ENCODE data around the gene CCDC188.

The CCDC188 gene

GRCh38 chr22:20184501-20185165 lies 33.8 kb upstream of the CCDC188 start:
- no peak for DNase-seq (ENCODE audit: low read depth)

GRCh38 chr22:20183823-20184222 lies 33.0 kb upstream of the CCDC188 start:
- no peak for DNase-seq (ENCODE audit: low read depth)

GRCh38 chr22:20183101-20183500 lies 32.2 kb upstream of the CCDC188 start:
- DNase-seq (ENCODE audit: low read depth): no peak

GRCh38 chr22:20182365-20182764 lies 31.5 kb upstream of the CCDC188 start:
- DNase-seq (ENCODE audit: low read depth): no peak

DNA sequence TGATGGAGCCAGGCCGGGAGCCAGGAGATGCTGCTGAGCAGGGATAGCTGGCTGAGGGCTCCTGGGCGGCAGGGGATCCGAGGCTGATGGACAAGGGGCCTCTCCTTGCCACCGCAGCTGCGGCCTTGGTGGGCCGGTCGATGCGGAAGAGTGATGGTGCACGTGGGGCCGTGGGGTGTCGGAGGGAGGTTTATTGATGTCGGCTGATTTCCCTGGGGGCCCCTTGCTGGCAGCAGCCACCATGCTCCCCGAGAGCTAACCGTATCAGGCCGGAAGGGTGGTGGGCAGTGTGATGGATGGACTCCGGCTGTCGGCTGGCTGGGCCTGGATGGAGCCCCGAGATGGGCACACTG lies 31.0 kb upstream of the CCDC188 start:
- DNase-seq (ENCODE audit: low read depth): no peak

GRCh38 chr22:20181194-20181883 lies 30.5 kb upstream of the CCDC188 start:
- no peak for DNase-seq (ENCODE audit: low read depth)

- no peak for DNase-seq (ENCODE audit: low read depth)
These were observed 29.8 kb upstream of the CCDC188 start for GRCh38 chr22:20180640-20181039.

GRCh38 chr22:20180245-20180630 lies 29.4 kb upstream of the CCDC188 start:
- DNase-seq (ENCODE audit: low read depth): no peak

DNA sequence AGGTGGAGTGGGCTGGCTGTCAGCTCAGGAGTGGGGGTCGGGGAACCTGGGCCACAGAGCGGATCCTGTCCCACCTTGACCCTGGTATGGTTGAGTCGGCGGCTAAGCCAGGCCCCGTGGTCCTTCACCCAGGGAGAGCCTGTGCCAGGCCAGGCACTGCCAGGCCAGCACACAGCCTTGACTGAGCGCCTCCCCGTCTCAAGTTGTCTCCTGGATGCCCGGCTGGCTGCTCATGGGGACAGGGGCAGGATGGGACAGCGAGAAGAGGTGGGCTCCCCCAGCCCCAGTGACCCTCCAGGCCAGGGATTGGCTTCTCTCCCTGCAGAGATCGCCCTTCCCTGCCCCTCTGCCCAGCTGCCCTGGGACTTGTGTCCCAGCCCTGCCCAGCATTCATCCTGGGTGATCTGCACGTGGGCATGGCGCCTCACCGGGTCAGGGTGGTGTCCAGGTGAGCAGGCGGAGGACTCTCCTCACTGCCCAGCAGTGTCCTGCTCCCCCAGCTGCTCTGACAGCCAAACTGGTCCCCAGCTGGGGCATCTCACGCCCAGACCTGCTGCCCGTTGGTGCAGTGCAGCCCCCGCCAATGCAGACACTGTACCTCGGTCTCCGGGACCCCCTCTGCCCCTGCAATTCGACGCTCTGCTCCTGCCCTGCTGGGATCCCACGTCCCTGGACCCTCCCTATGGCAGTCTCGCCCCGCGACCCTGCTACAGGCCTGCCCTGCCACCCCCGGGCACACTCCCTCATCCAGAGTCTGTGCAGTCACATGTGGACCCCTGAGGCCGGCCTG lies 28.8 kb upstream of the CCDC188 start:
- no peak for DNase-seq (ENCODE audit: low read depth)

GRCh38 chr22:20178915-20179227 lies 28.0 kb upstream of the CCDC188 start:
- DNase-seq (ENCODE audit: low read depth): no peak

DNA sequence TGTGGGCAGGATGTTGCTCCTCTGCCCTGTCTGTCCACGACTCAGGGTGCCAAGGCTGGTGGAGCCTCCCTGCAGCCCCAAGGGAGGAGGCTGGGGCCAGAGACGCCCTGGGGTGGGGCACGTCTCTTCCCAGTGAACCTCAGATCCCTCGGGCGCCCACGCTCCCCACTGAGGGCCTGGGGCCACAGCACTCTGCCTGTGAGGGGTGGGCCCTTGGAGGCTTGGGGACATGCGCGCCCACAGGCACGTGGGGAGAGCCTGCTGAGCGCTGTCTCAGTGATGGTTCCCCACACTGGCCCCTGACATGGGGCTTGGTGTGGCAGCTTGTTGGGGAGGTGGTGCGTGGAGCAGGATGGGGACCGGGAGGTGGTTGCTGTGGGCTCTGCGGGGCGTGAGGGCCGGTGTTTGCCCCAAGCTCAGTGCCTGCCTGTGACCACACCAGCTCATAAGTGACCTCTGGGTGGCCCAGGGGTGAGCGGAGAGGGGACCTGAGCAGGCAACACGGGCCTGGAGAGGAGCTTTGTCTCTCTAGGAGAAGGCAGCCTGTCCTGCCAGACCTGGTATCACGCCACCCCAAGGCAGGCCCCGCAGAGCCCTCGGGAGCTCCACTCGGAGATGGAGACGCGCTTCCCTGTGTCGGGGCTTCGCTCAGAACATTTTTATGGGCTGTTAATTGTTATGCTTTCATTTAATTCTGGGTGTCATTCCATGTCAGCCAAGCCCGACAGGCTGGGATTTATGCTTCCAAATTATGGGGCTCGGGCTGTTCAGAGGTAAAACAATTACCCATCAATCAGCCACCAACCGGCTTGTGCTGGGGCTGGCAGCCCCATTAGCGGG lies 27.4 kb upstream of the CCDC188 start:
- DNase-seq (ENCODE audit: low read depth): no peak

DNA sequence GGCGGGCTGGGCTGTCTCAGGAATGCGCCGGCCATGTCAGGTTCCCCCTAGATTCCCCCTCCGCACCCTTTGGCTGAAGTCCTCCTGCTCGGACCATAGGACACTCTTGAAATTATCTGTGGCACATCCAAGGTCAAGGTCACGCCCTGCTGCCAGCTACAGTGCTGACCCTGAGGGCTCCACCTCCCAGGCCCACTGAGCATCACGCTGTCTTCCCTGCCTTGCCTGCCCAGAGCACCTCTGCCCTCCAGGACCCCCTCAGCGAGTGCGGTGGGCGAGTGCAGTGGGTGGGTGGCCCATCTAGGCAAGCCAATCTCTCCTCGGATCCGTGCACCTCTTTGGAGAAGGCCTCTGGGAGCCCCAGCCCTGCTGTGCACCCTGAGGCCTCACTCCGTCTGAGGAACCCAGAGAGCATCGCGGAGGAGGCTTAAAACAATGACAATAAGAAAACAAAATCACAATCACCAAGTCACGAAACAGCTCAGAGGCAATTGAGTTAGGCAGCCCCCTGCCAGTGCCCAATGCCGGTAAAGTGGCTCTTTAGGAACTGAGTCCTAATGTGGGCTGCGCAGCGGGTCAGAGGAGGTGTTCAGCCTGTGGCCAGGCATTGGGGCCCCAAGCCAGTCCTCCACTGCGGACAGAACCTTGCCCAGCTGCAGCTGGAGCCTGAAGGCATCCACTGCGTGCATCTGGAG lies 26.5 kb upstream of the CCDC188 start:
- no peak for DNase-seq (ENCODE audit: low read depth)

GRCh38 chr22:20176421-20177085 lies 25.7 kb upstream of the CCDC188 start:
- DNase-seq (ENCODE audit: low read depth): no peak

DNA sequence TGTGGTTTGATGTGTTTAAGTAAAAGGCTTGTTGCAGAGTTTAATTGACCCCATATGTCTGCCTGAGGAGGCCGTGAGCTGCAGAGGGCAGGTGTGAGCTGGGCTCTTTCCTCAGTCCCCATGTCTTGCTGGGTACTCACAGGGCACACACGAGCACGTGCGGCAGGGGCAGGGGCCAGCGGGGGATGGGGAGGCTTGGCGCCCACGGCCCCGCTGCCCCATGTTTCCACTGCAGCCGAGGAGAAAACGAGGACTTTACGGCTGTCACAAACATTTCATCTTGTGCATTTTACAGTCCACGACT lies 24.7 kb upstream of the CCDC188 start:
- DNase-seq (ENCODE audit: low read depth): no peak

- DNase-seq (ENCODE audit: low read depth): no peak
These were observed 24.1 kb upstream of the CCDC188 start for GRCh38 chr22:20174785-20175596.

DNA sequence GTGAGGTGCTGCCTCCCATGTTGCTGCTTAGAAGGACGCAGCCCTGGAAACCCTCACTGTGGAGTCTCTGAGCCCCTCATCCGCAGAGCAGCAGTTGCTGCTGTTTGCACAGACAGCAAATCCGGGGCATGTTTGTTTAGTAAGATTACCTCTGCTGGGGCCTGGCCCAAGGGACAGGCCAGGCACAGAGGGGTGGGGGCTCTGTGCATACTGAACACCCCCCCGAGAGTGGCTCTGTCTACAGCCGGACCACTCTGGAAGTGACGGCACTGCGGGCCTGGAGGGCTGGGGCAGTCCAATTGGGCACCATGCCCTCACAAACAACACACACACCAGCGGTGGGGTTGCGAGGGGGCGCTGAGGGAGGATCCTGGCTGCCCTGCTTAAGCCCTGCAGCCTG lies 22.9 kb upstream of the CCDC188 start:
- DNase-seq (ENCODE audit: low read depth): no peak

DNA sequence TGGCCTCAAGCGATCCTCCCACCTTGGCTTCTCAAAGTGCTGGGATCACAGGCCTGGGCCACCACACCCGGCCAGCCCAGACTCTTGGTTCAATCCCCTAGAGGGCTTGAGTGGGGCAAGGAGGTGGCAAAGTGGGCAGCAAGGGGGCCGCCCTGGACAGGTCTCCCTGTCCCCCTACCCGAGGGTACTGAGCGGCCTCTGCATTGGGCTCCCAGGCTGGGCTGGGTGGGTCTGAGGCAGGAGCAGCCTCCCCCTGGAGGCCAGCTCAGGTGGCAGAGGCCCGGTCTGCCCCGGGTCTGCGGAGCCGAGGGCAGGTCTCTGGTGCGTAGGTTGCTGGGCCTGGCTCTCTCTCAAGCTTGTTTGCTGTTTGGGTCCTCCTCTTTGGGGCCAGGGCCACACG lies 22.4 kb upstream of the CCDC188 start:
- DNase-seq (ENCODE audit: low read depth): no peak

DNA sequence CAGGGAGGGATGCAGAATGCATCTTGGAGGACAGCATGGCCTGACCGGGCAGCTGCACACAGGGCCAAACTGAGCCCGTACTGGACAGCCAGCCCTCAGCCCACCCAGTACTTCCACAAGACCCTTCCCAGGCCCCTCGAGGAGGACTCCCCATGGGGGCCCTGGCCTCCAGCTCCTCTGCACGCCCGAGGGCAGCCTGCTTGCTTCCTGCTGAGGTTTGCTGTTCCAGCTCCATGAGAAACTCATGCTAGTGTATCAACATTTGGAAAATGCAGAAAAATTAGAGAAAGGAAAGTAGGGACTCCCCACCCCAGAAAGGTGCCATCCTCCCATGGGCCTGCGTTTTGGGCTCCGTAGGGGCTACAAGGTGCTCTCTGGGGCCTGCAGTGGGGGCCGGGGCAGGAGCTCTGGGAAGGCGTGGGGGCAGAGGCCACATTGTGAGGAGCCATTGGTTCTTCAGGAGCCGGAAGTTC lies 21.3 kb upstream of the CCDC188 start:
- DNase-seq (ENCODE audit: low read depth): no peak

GRCh38 chr22:20171288-20172140 lies 20.7 kb upstream of the CCDC188 start:
- no peak for DNase-seq (ENCODE audit: low read depth)

GRCh38 chr22:20170170-20170569 lies 19.3 kb upstream of the CCDC188 start:
- DNase-seq (ENCODE audit: low read depth): no peak

All from T-helper 22 cell (primary cell).